Fibroblast of skin of right quadriceps (primary cell): ENCODE results near the gene SLC37A1.
"Not testable (repeated sequence)": the region's sequence is repeated elsewhere in the genome, so short reads cannot be mapped to it uniquely, and the experiment has no call there.

Experiments used
- DNase-seq: peaks from one replicate; pipeline ENCODE4 v3.0.0-alpha.2; 2013

The SLC37A1 gene

GRCh38 chr21:42598159-42598735 lies 84.6 kb downstream of the SLC37A1 start:
- no peak for DNase-seq

- DNase-seq = no peak
Observed at GRCh38 chr21:42599486-42599885, 85.8 kb downstream of the SLC37A1 start.

GRCh38 chr21:42599962-42600361 lies 86.3 kb downstream of the SLC37A1 start:
- DNase-seq = no peak

GRCh38 chr21:42601656-42602055 lies 88.0 kb downstream of the SLC37A1 start:
- no peak for DNase-seq

- DNase-seq = no peak
Observed at GRCh38 chr21:42607102-42607501, 93.5 kb downstream of the SLC37A1 start.

GRCh38 chr21:42607525-42608102 lies 94.0 kb downstream of the SLC37A1 start:
- no peak for DNase-seq

GRCh38 chr21:42608446-42608845 lies 94.8 kb downstream of the SLC37A1 start:
- no peak for DNase-seq

GRCh38 chr21:42609811-42610210 lies 96.2 kb downstream of the SLC37A1 start:
- DNase-seq = no peak

- no peak for DNase-seq
Observed at GRCh38 chr21:42611852-42612251, 98.2 kb downstream of the SLC37A1 start.

- no peak for DNase-seq
Observed at GRCh38 chr21:42612390-42612789, 98.7 kb downstream of the SLC37A1 start.

- no peak for DNase-seq
Observed at GRCh38 chr21:42613756-42614155, 100.1 kb downstream of the SLC37A1 start.

GRCh38 chr21:42614396-42614795 lies 100.7 kb downstream of the SLC37A1 start:
- DNase-seq = no peak

GRCh38 chr21:42614811-42615351 lies 101.2 kb downstream of the SLC37A1 start:
- no peak for DNase-seq

- DNase-seq = not testable (repeated sequence)
Observed at GRCh38 chr21:42615377-42615776, 101.7 kb downstream of the SLC37A1 start.

GRCh38 chr21:42615924-42616323 lies 102.3 kb downstream of the SLC37A1 start:
- no peak for DNase-seq

GRCh38 chr21:42616446-42616845 lies 102.8 kb downstream of the SLC37A1 start:
- DNase-seq = no peak

GRCh38 chr21:42616941-42617340 lies 103.3 kb downstream of the SLC37A1 start:
- no peak for DNase-seq

GRCh38 chr21:42617486-42617885 lies 103.8 kb downstream of the SLC37A1 start:
- DNase-seq = no peak

- no peak for DNase-seq
Observed at GRCh38 chr21:42618707-42619102, 105.1 kb downstream of the SLC37A1 start.

GRCh38 chr21:42619166-42619565 lies 105.5 kb downstream of the SLC37A1 start:
- no peak for DNase-seq

- no peak for DNase-seq
Observed at GRCh38 chr21:42619841-42620240, 106.2 kb downstream of the SLC37A1 start.

- DNase-seq = no peak
Observed at GRCh38 chr21:42621166-42621818, 107.6 kb downstream of the SLC37A1 start.

GRCh38 chr21:42621819-42622177 lies 108.1 kb downstream of the SLC37A1 start:
- no peak for DNase-seq

- no peak for DNase-seq
Observed at GRCh38 chr21:42622284-42622683, 108.6 kb downstream of the SLC37A1 start.
